Measurements from ENCODE around the gene PLD5.
"Not testable (repeated sequence)": the region's sequence is repeated elsewhere in the genome, so short reads cannot be mapped to it uniquely, and the experiment has no call there.

PLD5 gene

GRCh38 chr1:242416657-242417056 lies 107.8 kb downstream of the PLD5 start:
- no peak for DNase-seq

- no peak for DNase-seq
Measured at GRCh38 chr1:242412921-242413320, 111.6 kb downstream of the PLD5 start.

GRCh38 chr1:242411901-242412300 lies 112.6 kb downstream of the PLD5 start:
- no peak for DNase-seq

- DNase-seq: no peak
Measured at GRCh38 chr1:242405947-242406346, 118.5 kb downstream of the PLD5 start.

- DNase-seq: no peak
Measured at GRCh38 chr1:242404296-242404695, 120.2 kb downstream of the PLD5 start.

GRCh38 chr1:242402956-242403355 lies 121.5 kb downstream of the PLD5 start:
- DNase-seq: no peak

GRCh38 chr1:242401937-242402336 lies 122.6 kb downstream of the PLD5 start:
- no peak for DNase-seq

GRCh38 chr1:242398351-242398750 lies 126.1 kb downstream of the PLD5 start:
- no peak for DNase-seq

- no peak for DNase-seq
Measured at GRCh38 chr1:242391896-242392295, 132.6 kb downstream of the PLD5 start.

GRCh38 chr1:242376121-242376520 lies 148.4 kb downstream of the PLD5 start:
- DNase-seq: not testable (repeated sequence)

- DNase-seq: not testable (repeated sequence)
Measured at GRCh38 chr1:242350446-242350845, 174.1 kb downstream of the PLD5 start.

- DNase-seq: no peak
Measured at GRCh38 chr1:242349636-242350035, 174.9 kb downstream of the PLD5 start.

- DNase-seq: peak in 1 of 2 experiments; percentile 26
Measured at GRCh38 chr1:242330865-242331264, 193.6 kb downstream of the PLD5 start.

- not testable (repeated sequence) for DNase-seq
Measured at GRCh38 chr1:242327381-242327780, 197.1 kb downstream of the PLD5 start.

GRCh38 chr1:242321981-242322380 lies 202.5 kb downstream of the PLD5 start:
- DNase-seq: not testable (repeated sequence)

GRCh38 chr1:242318140-242318539 lies 206.4 kb downstream of the PLD5 start:
- DNase-seq: peak in 1 of 2 experiments; percentile 21

GRCh38 chr1:242314865-242315264 lies 209.6 kb downstream of the PLD5 start:
- DNase-seq: peak in 1 of 2 experiments; percentile 36

- peak in 1 of 2 experiments; percentile 74 for DNase-seq
Measured at GRCh38 chr1:242314085-242314649, 210.3 kb downstream of the PLD5 start.

- not testable (repeated sequence) for DNase-seq
Measured at GRCh38 chr1:242308681-242309080, 215.8 kb downstream of the PLD5 start.

- DNase-seq: not testable (repeated sequence)
Measured at GRCh38 chr1:242293781-242294180, 230.7 kb downstream of the PLD5 start.

- not testable (repeated sequence) for DNase-seq
Measured at GRCh38 chr1:242288067-242288466, 236.4 kb downstream of the PLD5 start.

- not testable (repeated sequence) for DNase-seq
Measured at GRCh38 chr1:242282758-242283485, 241.6 kb downstream of the PLD5 start.

GRCh38 chr1:242278406-242278805 lies 246.1 kb downstream of the PLD5 start:
- not testable (repeated sequence) for DNase-seq

GRCh38 chr1:242276769-242277168 lies 247.7 kb downstream of the PLD5 start:
- peak in 1 of 2 experiments; percentile 38 for DNase-seq

Data from NCI-H446 (cell line).